H1 (cell line): Measurements from ENCODE around the gene LSM3. TPM values are rescaled to one million over a fixed set of nuclear protein-coding genes. Genes with fewer than 3 reads are reported as not detected.
A peak's percentile ranks its signal among the peaks of the same experiment; 100 is the strongest.

Experiments
- CTCF ChIA-PET: fragments of 300-600 bp; sonication (Branson Sonifier 250); formaldehyde crosslinking; loops from one replicate; lab custom pipeline; 2021; ENCODE audit not compliant: partially characterized antibody; lab: Charles Lee
- POLR2A ChIA-PET: fragments of 300-600 bp; sonication (Branson Sonifier 250); formaldehyde crosslinking; loops from one replicate; lab custom pipeline; 2021; ENCODE audit warnings: inconsistent platforms; ENCODE audit not compliant: partially characterized antibody; lab: Charles Lee
- DNase-seq, 2 experiments: peaks; one replicate each; pipeline versions ENCODE4 v3.0.0 to v3.0.0-alpha.2; 2010 to 2022; ENCODE audit warnings: low spot score in 2 of 2, low read depth in 1 of 2, mixed read lengths in 1 of 2
- FAIRE-seq: peaks from 2 replicates; lab custom pipeline; 2011; peaks lifted over from hg19 to GRCh38; lab: Jason Lieb, UNC
- H2AFZ ChIP-seq: 2 replicates; pipeline ENCODE4 v1.8.1; 2012; ENCODE audit warnings: low read length, inconsistent platforms
- H2AK5ac ChIP-seq: 2 replicates; pipeline ENCODE4 v1.6.1; 2013; ENCODE audit warnings: low read depth, low read length
- H2BK120ac ChIP-seq: replicated peaks from 2 replicates; pipeline ENCODE3; 2013; ENCODE audit warnings: low read depth, low read length, inconsistent platforms
- H2BK12ac ChIP-seq: 2 replicates; pipeline ENCODE4 v1.6.1; 2013; ENCODE audit warnings: low read depth, low read length
- H2BK15ac ChIP-seq: 2 replicates; pipeline ENCODE4 v1.6.1; 2013; ENCODE audit warnings: low read length
- H2BK20ac ChIP-seq: 2 replicates; pipeline ENCODE4 v1.6.1; 2013; ENCODE audit warnings: low read length
- H2BK5ac ChIP-seq: 2 replicates; pipeline ENCODE4 v1.6.1; 2013; ENCODE audit warnings: low read depth, low read length
- H3K14ac ChIP-seq: 2 replicates; pipeline ENCODE4 v1.6.1; 2013; ENCODE audit warnings: inconsistent platforms; ENCODE audit not compliant: insufficient read length
- H3K18ac ChIP-seq: 2 replicates; pipeline ENCODE4 v1.6.1; 2013; ENCODE audit warnings: low read length; ENCODE audit errors: extremely low read depth
- H3K23ac ChIP-seq: 2 replicates; pipeline ENCODE4 v1.6.1; 2013; ENCODE audit warnings: inconsistent platforms; ENCODE audit not compliant: insufficient read length
- H3K23me2 ChIP-seq: 2 replicates; pipeline ENCODE4 v1.6.1; 2013; ENCODE audit warnings: low read depth, low read length
- H3K27ac ChIP-seq: 2 replicates; pipeline ENCODE4 v1.6.1; 2011; ENCODE audit warnings: low read depth, low read length, inconsistent platforms
- H3K27me3 ChIP-seq, 4 experiments: replicated peaks in 1 of 4; 1 replicate in 1 of 4; 2 replicates in 3 of 4; pipeline versions ENCODE4 v1.6.1 to v1.8.1; 2011 to 2013; ENCODE audit warnings: low read length in 3 of 4, mild to moderate bottlenecking in 3 of 4, inconsistent platforms in 2 of 4, mixed read lengths in 2 of 4, moderate library complexity in 1 of 4; ENCODE audit not compliant: control insufficient read depth in 3 of 4, insufficient read depth in 3 of 4; ENCODE audit errors: extremely low read depth in 1 of 4
- H3K36me3 ChIP-seq, 4 experiments: 2 replicates each; pipeline versions ENCODE4 v1.6.1 to v1.8.1; 2011 to 2013; ENCODE audit warnings: mild to moderate bottlenecking in 4 of 4, low read length in 3 of 4, moderate library complexity in 2 of 4, control low read depth in 1 of 4, inconsistent platforms in 1 of 4; ENCODE audit not compliant: insufficient read depth in 4 of 4, control insufficient read depth in 2 of 4
- H3K4ac ChIP-seq: replicated peaks from 2 replicates; pipeline ENCODE3; 2013; ENCODE audit warnings: low read length, low read depth, mixed read lengths, inconsistent platforms; ENCODE audit not compliant: insufficient read length
- H3K4me1 ChIP-seq, 4 experiments: replicated peaks in 1 of 4; 1 replicate in 1 of 4; 2 replicates in 3 of 4; pipeline versions ENCODE4 v1.6.1 to v1.8.1; 2011 to 2013; ENCODE audit warnings: low read length in 3 of 4, inconsistent platforms in 2 of 4, mixed read lengths in 1 of 4; ENCODE audit not compliant: insufficient read depth in 4 of 4, control insufficient read depth in 3 of 4
- H3K4me2 ChIP-seq, 2 experiments: 2 replicates each; pipeline versions ENCODE4 v1.6.1 to v1.8.1; 2011 to 2013; ENCODE audit warnings: low read depth in 2 of 2, low read length in 2 of 2, control low read depth in 1 of 2, inconsistent platforms in 1 of 2, mild to moderate bottlenecking in 1 of 2; ENCODE audit not compliant: insufficient read depth in 1 of 2
- H3K4me3 ChIP-seq, 4 experiments: fragments of 200-600, 300-600 bp in 1 of 4; sonication (generic), shearing (Covaris generic), sonication (Bioruptor Twin) in 1 of 4; 2 replicates each; pipeline versions ENCODE4 v1.5.1 to v1.8.1; 2011 to 2016; ENCODE audit warnings: low read length in 4 of 4, low read depth in 3 of 4, control low read depth in 2 of 4, inconsistent platforms in 2 of 4, mild to moderate bottlenecking in 2 of 4, mixed read lengths in 1 of 4, moderate library complexity in 1 of 4; ENCODE audit not compliant: insufficient read depth in 2 of 4; ENCODE audit errors: extremely low read depth in 1 of 4
- H3K56ac ChIP-seq: replicated peaks from 2 replicates; pipeline ENCODE3; 2013; ENCODE audit warnings: low read depth, mild to moderate bottlenecking, mixed read lengths, low read length, inconsistent platforms; ENCODE audit not compliant: insufficient read length
- H3K79me1 ChIP-seq: 2 replicates; pipeline ENCODE4 v1.6.1; 2013; ENCODE audit warnings: low read depth, low read length, control low read depth
- H3K79me2 ChIP-seq, 2 experiments: 2 replicates each; pipeline versions ENCODE4 v1.6.1 to v1.8.1; 2012 to 2013; ENCODE audit warnings: low read length in 2 of 2, mild to moderate bottlenecking in 2 of 2, inconsistent platforms in 1 of 2; ENCODE audit not compliant: insufficient read depth in 2 of 2, control insufficient read depth in 1 of 2
- H3K9ac ChIP-seq, 4 experiments: replicated peaks in 1 of 4; 1 replicate in 1 of 4; 2 replicates in 3 of 4; pipeline versions ENCODE4 v1.6.1 to v1.8.1; 2011 to 2013; ENCODE audit warnings: low read depth in 3 of 4, low read length in 3 of 4, control low read depth in 2 of 4, mild to moderate bottlenecking in 2 of 4, moderate library complexity in 2 of 4, inconsistent platforms in 1 of 4; ENCODE audit errors: extremely low read depth in 1 of 4
- H3K9me3 ChIP-seq, 2 experiments: 2 replicates each; pipeline versions ENCODE4 v1.6.1 to v1.8.1; 2012 to 2013; ENCODE audit warnings: mild to moderate bottlenecking in 2 of 2, moderate library complexity in 2 of 2, control low read depth in 1 of 2, inconsistent platforms in 1 of 2, low read depth in 1 of 2, low read length in 1 of 2, mixed read lengths in 1 of 2; ENCODE audit not compliant: insufficient read depth in 2 of 2
- H4K20me1 ChIP-seq, 2 experiments: replicated peaks in 1 of 2; 2 replicates each; pipeline versions ENCODE3 to v1.8.1; 2011 to 2013; ENCODE audit warnings: inconsistent platforms in 2 of 2, low read length in 2 of 2, mild to moderate bottlenecking in 1 of 2; ENCODE audit not compliant: insufficient read depth in 2 of 2, control insufficient read depth in 1 of 2
- H4K5ac ChIP-seq: 2 replicates; pipeline ENCODE4 v1.6.1; 2013; ENCODE audit warnings: low read length, low read depth, mixed read lengths, inconsistent platforms; ENCODE audit not compliant: insufficient read length
- H4K8ac ChIP-seq: 2 replicates; pipeline ENCODE4 v1.8.0; 2013; ENCODE audit warnings: mild to moderate bottlenecking, moderate library complexity, low read length, inconsistent platforms; ENCODE audit not compliant: insufficient read depth; ENCODE audit errors: extremely low read depth
- H4K91ac ChIP-seq: replicated peaks from 2 replicates; pipeline ENCODE3; 2013; ENCODE audit warnings: low read length, mixed read lengths, inconsistent platforms; ENCODE audit not compliant: insufficient read length
- EZH2 ChIP-seq: fragments of 200-600 bp; sonication (generic); IDR thresholded peaks from 2 replicates; pipeline ENCODE4 v1.7.1; 2012; ENCODE audit warnings: low read depth, mild to moderate bottlenecking, moderate library complexity, low read length, inconsistent platforms; ENCODE audit not compliant: severe bottlenecking
- GABPA ChIP-seq: IDR thresholded peaks from 2 replicates; pipeline ENCODE4 v1.6.1; 2011; ENCODE audit warnings: mild to moderate bottlenecking, low read length, moderate library complexity, borderline replicate concordance; ENCODE audit not compliant: insufficient read depth
- GTF2F1 ChIP-seq: IDR thresholded peaks from 2 replicates; pipeline ENCODE4 v1.6.1; 2012; ENCODE audit warnings: low read depth, low read length, improper control_type of control experiment, borderline replicate concordance
- RFX5 ChIP-seq: IDR thresholded peaks from 2 replicates; pipeline ENCODE4 v1.6.1; 2011; ENCODE audit warnings: low read depth, low read length, improper control_type of control experiment, borderline replicate concordance
- SIX5 ChIP-seq: IDR thresholded peaks from 2 replicates; pipeline ENCODE4 v1.6.1; 2011; ENCODE audit warnings: mild to moderate bottlenecking, low read depth, low read length
- WGBS, 2 experiments: shearing (Covaris generic) in 1 of 2; methylation state at CpG; one replicate each; pipeline versions ENCODE4 v1.1.6 to v1.1.7; 2013 to 2015; ENCODE audit warnings: low lambda C conversion rate in 2 of 2, mixed read lengths in 2 of 2, inconsistent platforms in 1 of 2, low coverage in 1 of 2, missing lambda C conversion rate in 1 of 2; ENCODE audit not compliant: insufficient replicate concordance in 2 of 2, insufficient coverage in 1 of 2, insufficient read length in 1 of 2; ENCODE audit errors: extremely low coverage in 1 of 2, missing lambda C conversion rate in 1 of 2; 5-methylcytosine and 5-hydroxymethylcytosine counted together
- polyA plus RNA-seq, 7 experiments: library from polyadenylated mRNA; depleted of rRNA in 3 of 7; stranded (reverse) in 5 of 7; unstranded in 2 of 7; fragments of >200 nt in 5 of 7; fragments of 200-250 nt in 2 of 7; gene quantifications; 1 replicate in 5 of 7; 2 replicates in 1 of 7; 4 replicates in 1 of 7; pipeline versions ENCODE4 v1.2.1 to v1.2.3, GENCODE V29; 2011 to 2013; ENCODE audit warnings: missing spikeins in 2 of 7, mixed read lengths in 2 of 7
- total RNA-seq: library from RNA; stranded (reverse); fragmentation: NEBNext Ultra II Directional; extraction: Animal tissue kit (Norgen Biotek cat#: 25700); gene quantifications from 2 replicates; pipeline ENCODE4 v1.2.1, GENCODE V29; 2021
- TF ChIP-seq, protein P1 (sequence below): IDR thresholded peaks from 2 replicates; pipeline ENCODE4 v1.6.1; 2012; ENCODE audit warnings: low read length, inconsistent platforms
- TF ChIP-seq, protein P2 (sequence below), 3 experiments: IDR thresholded peaks; 1 replicate in 2 of 3; 2 replicates in 1 of 3; pipeline versions ENCODE4 v1.5.1 to v1.6.1; 2011; ENCODE audit warnings: low read length in 3 of 3, mild to moderate bottlenecking in 3 of 3, inconsistent platforms in 2 of 3, low read depth in 1 of 3, moderate library complexity in 1 of 3; ENCODE audit not compliant: insufficient read depth in 1 of 3; ENCODE audit errors: control extremely low read depth in 1 of 3

LSM3 gene
- total and polyA plus RNA-seq, 2 of the 8 experiments (the other 6 are each of a cell fraction or from before 2014, with no cell fraction given): 7.1 to 25.4 TPM

DNA sequence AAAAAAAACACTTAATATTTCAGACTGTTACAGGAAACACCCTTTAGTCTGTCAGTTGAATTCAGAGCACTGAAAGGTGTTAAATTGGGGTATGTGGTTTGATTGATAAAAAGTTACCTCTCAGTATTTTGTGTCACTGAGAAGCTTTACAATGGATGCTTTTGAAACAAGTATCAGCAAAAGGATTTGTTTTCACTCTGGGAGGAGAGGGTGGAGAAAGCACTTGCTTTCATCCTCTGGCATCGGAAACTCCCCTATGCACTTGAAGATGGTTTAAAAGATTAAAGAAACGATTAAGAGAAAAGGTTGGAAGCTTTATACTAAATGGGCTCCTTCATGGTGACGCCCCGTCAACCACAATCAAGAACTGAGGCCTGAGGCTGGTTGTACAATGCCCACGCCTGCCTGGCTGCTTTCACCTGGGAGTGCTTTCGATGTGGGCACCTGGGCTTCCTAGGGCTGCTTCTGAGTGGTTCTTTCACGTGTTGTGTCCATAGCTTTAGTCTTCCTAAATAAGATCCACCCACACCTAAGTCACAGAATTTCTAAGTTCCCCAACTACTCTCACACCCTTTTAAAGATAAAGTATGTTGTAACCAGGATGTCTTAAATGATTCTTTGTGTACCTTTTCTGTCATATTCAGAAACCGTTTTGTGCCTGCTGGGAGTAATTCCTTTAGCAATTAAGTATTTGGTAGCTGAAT lies 35.9 kb upstream of the LSM3 start:
- no peak for DNase-seq
- CTCF ChIA-PET: interaction anchor here (0.8 to 4.3 kb wide), 6 partner anchors 10 to 262 kb away, joined by 3 to 22 read pairs (median 5); partner anchors contain the start of gene WNT7A
- no peak for TF ChIP-seq GTF2F1
- TF ChIP-seq, protein P1, sequence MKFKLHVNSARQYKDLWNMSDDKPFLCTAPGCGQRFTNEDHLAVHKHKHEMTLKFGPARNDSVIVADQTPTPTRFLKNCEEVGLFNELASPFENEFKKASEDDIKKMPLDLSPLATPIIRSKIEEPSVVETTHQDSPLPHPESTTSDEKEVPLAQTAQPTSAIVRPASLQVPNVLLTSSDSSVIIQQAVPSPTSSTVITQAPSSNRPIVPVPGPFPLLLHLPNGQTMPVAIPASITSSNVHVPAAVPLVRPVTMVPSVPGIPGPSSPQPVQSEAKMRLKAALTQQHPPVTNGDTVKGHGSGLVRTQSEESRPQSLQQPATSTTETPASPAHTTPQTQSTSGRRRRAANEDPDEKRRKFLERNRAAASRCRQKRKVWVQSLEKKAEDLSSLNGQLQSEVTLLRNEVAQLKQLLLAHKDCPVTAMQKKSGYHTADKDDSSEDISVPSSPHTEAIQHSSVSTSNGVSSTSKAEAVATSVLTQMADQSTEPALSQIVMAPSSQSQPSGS: no peak
- no peak for TF ChIP-seq RFX5
- TF ChIP-seq GABPA: no peak
- TF ChIP-seq, protein P2, sequence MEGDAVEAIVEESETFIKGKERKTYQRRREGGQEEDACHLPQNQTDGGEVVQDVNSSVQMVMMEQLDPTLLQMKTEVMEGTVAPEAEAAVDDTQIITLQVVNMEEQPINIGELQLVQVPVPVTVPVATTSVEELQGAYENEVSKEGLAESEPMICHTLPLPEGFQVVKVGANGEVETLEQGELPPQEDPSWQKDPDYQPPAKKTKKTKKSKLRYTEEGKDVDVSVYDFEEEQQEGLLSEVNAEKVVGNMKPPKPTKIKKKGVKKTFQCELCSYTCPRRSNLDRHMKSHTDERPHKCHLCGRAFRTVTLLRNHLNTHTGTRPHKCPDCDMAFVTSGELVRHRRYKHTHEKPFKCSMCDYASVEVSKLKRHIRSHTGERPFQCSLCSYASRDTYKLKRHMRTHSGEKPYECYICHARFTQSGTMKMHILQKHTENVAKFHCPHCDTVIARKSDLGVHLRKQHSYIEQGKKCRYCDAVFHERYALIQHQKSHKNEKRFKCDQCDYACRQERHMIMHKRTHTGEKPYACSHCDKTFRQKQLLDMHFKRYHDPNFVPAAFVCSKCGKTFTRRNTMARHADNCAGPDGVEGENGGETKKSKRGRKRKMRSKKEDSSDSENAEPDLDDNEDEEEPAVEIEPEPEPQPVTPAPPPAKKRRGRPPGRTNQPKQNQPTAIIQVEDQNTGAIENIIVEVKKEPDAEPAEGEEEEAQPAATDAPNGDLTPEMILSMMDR (IDR thresholded peaks at IDR 0.05; ENCODE audit: control extremely low read depth in 1 of 3, insufficient read depth in 1 of 3, low read depth in 1 of 3, low read length in 3 of 3): no peak
- no peak for TF ChIP-seq SIX5
- no peak for TF ChIP-seq EZH2

More for the DNA sequence above, 35.9 kb upstream of the LSM3 start:
- no peaks in the 10 kb centered on the region for H3K79me2 ChIP-seq
- H3K4ac ChIP-seq: no peak overlapping the region
- peaks cover 0 to 17% (median 8%) of the 10 kb centered on the region in 4 experiments; a peak in 5 of 8 replicates for H3K36me3 ChIP-seq
- H3K23ac ChIP-seq: no peak overlapping the region
- WGBS, 2 experiments: 88% methylated on average over 8 of the region's 8 CpGs; no CpG with 5 or more reads in 1 of the 2 experiments
- POLR2A ChIA-PET: interaction anchor here (0.5 to 1.4 kb wide), 3 partner anchors 12 to 324 kb away, joined by 3 to 4 read pairs (median 3); no protein-coding TSS in a partner anchor
- no peak overlapping the region for H3K4me3 ChIP-seq
- H3K27ac ChIP-seq: no peak overlapping the region
- peaks cover 2 to 11% of the 10 kb centered on the region in 2 experiments for H4K20me1 ChIP-seq
- H2AFZ ChIP-seq: no peak overlapping the region
- H4K91ac ChIP-seq: no peak overlapping the region
- peaks cover 0 to 3% (median under 1%) of the 10 kb centered on the region in 4 experiments; a peak in 4 of 7 replicates for H3K4me1 ChIP-seq
- H4K5ac ChIP-seq: no peak overlapping the region
- no peak overlapping the region for H2BK20ac ChIP-seq
- H3K4me2 ChIP-seq: no peak overlapping the region
- FAIRE-seq: no peak
- no peaks in the 10 kb centered on the region for H3K23me2 ChIP-seq
- H2BK15ac ChIP-seq: no peak overlapping the region
- no peaks in the 10 kb centered on the region for H3K27me3 ChIP-seq
- no peaks in the 10 kb centered on the region for H3K79me1 ChIP-seq
- H4K8ac ChIP-seq: no peak overlapping the region
- H2BK5ac ChIP-seq: no peak overlapping the region
- H3K9me3 ChIP-seq: no peaks in the 10 kb centered on the region
- H2AK5ac ChIP-seq: no peak overlapping the region
- H3K14ac ChIP-seq: no peak overlapping the region
- H2BK12ac ChIP-seq: peak overlapping the region; percentile 14; the same call in 1 of the 2 replicates
- H2BK120ac ChIP-seq: no peak overlapping the region
- no peak overlapping the region for H3K9ac ChIP-seq
- H3K56ac ChIP-seq: no peak overlapping the region
- H3K18ac ChIP-seq: no peak overlapping the region
